Effector memory CD4-positive, alpha-beta T cell (primary cell): ENCODE data around the gene OR6C65.
"Not testable (repeated sequence)": the region's sequence is repeated elsewhere in the genome, so short reads cannot be mapped to it uniquely, and the experiment has no call there.

Experiments
- DNase-seq, 3 donors: peaks; one replicate each; pipeline ENCODE4 v3.0.0-alpha.2; 2020
- H3K27ac ChIP-seq: 2 replicates; pipeline ENCODE4 v1.7.0; 2013; ENCODE audit warnings: mild to moderate bottlenecking, low read length, moderate library complexity; ENCODE audit not compliant: insufficient read depth, poor library complexity, severe bottlenecking
- H3K27me3 ChIP-seq: replicated peaks from 2 replicates; pipeline ENCODE4 v1.7.0; 2013; ENCODE audit warnings: mild to moderate bottlenecking, low read length; ENCODE audit not compliant: insufficient read depth, control insufficient read depth, poor library complexity, severe bottlenecking
- H3K36me3 ChIP-seq: 2 replicates; pipeline ENCODE4 v1.7.0; 2013; ENCODE audit warnings: mild to moderate bottlenecking, low read length, moderate library complexity; ENCODE audit not compliant: control insufficient read depth, insufficient read depth
- H3K4me1 ChIP-seq: 2 replicates; pipeline ENCODE4 v1.7.0; 2013; ENCODE audit warnings: low read length, mild to moderate bottlenecking; ENCODE audit not compliant: control insufficient read depth, insufficient read depth, poor library complexity, severe bottlenecking
- H3K4me3 ChIP-seq: 2 replicates; pipeline ENCODE4 v1.7.0; 2013; ENCODE audit warnings: low read length, low read depth, mild to moderate bottlenecking; ENCODE audit not compliant: insufficient read depth, poor library complexity, severe bottlenecking
- H3K9me3 ChIP-seq: 2 replicates; pipeline ENCODE4 v1.7.0; 2013; ENCODE audit warnings: mild to moderate bottlenecking, low read length, moderate library complexity; ENCODE audit not compliant: control insufficient read depth
- total RNA-seq, 3 donors: gene quantifications; one replicate each; lab custom pipeline; 2026; lab: John Stamatoyannopoulos, UW

The OR6C65 gene
- total RNA-seq: 0 reads per million in 3 donors

DNA sequence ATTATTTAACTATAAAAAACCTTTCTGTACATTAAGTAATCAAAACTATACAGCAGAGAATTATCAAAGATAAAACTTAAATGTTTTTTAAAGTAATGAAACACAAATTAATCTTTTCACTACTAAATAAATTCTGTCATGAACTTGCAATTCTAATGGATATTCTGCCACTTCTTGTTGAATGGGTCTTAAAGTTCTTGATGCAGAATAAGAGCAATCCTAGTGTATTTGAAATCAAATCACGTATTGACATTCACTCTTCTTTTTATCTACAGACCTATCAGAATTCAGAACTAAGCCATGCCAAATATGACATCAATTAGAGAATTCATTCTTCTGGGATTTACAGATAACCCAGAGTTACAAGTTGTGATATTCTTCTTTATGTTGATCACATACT is at the start of gene OR6C65:
Gene OR6C65, plus strand, starts transcription at position 301 of the 400 bp plus-strand sequence. Its CDS starts 0 bp downstream, at position 301.
- no peaks in the 10 kb centered on the region for H3K36me3 ChIP-seq
- no peaks in the 10 kb centered on the region for H3K4me1 ChIP-seq
- peaks cover 3% of the 10 kb centered on the region for H3K27me3 ChIP-seq
- DNase-seq: no peak
- no peak within 1 kb of the TSS for H3K27ac ChIP-seq
- no peak within 1 kb of the TSS for H3K4me3 ChIP-seq
- no peaks in the 10 kb centered on the region for H3K9me3 ChIP-seq

DNA sequence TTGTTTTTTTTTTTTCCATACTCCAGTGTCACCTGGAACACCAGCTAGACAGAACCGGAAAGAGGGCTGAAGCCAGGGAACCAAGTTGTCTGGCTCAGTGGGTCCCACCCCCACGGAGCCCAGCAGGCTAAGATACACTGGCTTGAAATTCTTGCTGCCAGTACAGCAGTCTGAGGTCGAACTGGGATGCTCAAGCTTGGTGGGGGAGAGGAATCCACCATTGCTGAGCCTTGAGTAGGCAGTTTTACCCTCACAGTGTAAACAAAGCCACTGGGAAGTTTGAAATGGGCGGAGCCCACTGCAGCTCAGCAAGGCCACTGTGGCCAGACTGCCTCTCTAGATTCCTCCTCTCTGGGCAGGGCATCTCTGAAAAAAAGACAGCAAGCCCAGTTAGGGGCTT is 45.0 kb upstream of the OR6C65 start:
- not testable (repeated sequence) for H3K27me3 ChIP-seq

DNA sequence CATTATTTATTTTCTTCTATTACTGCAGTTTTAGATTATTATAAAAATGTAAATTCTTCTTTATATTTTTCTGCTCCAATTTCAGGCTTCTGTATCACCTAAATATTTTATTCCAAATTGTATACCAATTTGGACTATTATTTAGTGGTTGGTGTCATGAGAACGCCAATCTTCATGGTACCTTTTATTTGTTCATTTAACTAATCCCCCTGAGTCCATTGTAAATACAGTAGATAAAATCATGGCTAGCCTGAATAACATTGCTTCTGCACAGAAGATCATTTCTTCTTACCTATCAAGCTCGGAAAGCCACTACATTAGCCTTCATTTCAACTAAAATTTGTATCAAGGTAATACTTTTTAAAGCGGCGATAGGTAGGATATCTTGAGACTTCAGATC is 37.7 kb upstream of the OR6C65 start, which contains the start of gene OR6C75:
Gene OR6C75, plus strand, starts transcription at position 301 of the 400 bp plus-strand sequence. CDS start 2,136 bp downstream, outside the sequence.
- Histone ChIP-seq H3K9me3 (no peaks in the 10 kb centered on the region), H3K36me3 (no peaks in the 10 kb centered on the region), H3K27ac (no peak within 1 kb of the TSS), H3K4me3 (no peak within 1 kb of the TSS), H3K27me3 (no peaks in the 10 kb centered on the region), H3K4me1 (no peaks in the 10 kb centered on the region)
- DNase-seq: no peak

More for the DNA sequence above, 45.0 kb upstream of the OR6C65 start:
- not testable (repeated sequence) for H3K4me3 ChIP-seq, H3K9me3 ChIP-seq, H3K36me3 ChIP-seq, H3K4me1 ChIP-seq, DNase-seq, H3K27ac ChIP-seq

DNA sequence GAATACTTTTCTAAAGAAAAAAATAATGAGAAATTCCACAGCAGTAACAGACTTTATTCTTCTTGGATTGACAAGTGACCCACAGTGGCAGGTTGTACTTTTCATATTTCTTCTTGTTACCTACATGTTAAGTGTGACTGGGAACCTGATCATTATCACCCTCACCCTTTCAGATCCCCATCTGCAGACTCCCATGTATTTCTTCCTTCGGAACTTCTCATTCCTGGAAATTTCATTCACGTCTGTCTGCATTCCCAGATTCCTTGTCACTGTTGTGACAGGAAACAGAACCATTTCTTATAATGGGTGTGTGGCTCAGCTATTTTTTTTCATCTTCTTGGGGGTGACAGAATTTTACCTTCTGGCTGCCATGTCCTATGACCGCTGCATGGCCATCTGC is 35.2 kb upstream of the OR6C65 start:
- DNase-seq: no peak
- H3K9me3 ChIP-seq: no peaks in the 10 kb centered on the region
- H3K27me3 ChIP-seq: no peaks in the 10 kb centered on the region
- no peak overlapping the region for H3K27ac ChIP-seq
- H3K36me3 ChIP-seq: no peaks in the 10 kb centered on the region
- H3K4me1 ChIP-seq: no peaks in the 10 kb centered on the region
- no peak overlapping the region for H3K4me3 ChIP-seq

DNA sequence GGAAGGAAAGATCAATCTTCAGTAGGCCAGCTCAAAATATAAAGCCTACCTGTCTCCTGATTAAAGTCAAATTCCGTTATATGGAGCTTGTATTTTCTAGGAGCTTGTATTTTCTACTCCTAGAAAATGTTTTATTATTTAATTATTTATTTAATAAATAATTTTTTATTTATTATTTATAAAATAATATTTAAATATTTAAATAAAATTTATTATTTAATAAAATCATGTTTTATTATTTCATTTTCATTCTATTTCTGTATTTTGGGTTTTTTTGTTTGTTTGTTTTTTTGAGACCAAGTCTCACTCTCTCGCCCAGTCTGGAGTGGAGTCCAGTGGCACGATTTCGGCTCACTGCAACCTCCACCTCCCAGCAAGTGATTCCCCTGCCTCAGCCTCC is 27.8 kb upstream of the OR6C65 start:
- Histone ChIP-seq H3K9me3 (no peaks in the 10 kb centered on the region), H3K27ac (no peak overlapping the region), H3K4me3 (no peak overlapping the region), H3K27me3 (no peaks in the 10 kb centered on the region), H3K4me1 (no peaks in the 10 kb centered on the region), H3K36me3 (no peaks in the 10 kb centered on the region)
- no peak for DNase-seq

DNA sequence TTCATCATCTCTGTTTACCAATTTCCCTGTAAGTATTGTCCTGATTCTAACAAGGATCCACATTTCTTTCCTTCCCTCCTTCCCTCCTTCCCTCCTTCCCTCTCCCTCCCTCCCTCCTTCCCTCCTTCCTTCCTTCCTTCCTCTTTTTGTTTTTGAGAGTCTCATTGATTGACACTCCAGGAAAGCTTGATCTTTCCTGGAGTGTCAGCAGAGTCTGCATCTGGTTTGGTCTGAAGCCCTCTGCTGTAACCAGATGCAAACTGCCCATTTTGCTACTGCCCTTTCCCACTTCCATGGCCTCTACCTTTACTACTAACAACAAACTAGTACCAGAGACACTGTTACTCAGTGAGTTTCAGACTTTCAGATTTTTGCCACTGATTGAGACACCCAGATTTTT is 14.4 kb upstream of the OR6C65 start:
- peaks cover 3% of the 10 kb centered on the region for H3K27me3 ChIP-seq
- no peak overlapping the region for H3K4me3 ChIP-seq
- H3K9me3 ChIP-seq: no peaks in the 10 kb centered on the region
- H3K27ac ChIP-seq: no peak overlapping the region
- no peaks in the 10 kb centered on the region for H3K36me3 ChIP-seq
- H3K4me1 ChIP-seq: no peaks in the 10 kb centered on the region
- no peak for DNase-seq

DNA sequence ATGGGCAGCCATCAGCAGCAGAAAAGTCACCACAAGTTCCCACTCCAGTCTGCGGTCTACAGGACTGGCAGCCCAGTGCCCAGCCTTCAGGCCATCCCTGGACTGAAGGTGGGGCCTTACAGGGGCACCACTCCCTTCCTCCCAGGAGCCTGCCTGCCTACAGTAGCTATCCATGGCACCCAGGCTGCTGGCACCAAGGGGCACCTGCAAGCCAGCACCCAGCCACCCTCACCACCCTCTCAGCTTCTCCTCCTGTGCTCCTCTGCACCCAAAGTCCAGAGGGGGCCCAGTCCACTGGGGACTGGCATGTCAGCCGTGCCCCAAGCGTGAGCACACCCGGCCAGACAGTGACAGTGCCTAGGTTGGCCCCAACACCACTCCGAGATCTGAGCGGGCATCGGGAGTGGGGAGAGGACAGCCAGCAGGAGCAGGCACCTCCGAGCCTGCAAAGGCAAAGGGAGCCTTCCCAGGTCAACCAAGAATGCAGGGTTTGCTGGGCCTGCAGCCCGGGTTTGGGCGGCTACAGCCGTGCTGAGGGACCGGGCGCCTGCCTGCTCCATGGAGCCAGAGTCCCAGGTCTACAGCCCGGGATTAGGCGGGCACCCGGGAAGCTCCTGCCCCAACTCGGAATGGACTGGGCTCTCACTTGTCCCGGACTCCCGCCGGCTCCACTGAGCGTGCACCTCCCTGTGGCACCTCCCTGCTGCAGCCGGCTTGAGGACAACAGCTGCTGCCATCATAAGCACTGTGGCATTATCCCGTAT is 8.1 kb upstream of the OR6C65 start:
- H3K4me3 ChIP-seq: no peak overlapping the region
- H3K27ac ChIP-seq: no peak overlapping the region
- no peak for DNase-seq
- H3K4me1 ChIP-seq: no peaks in the 10 kb centered on the region
- H3K9me3 ChIP-seq: no peaks in the 10 kb centered on the region
- H3K36me3 ChIP-seq: no peaks in the 10 kb centered on the region
- peaks cover 3% of the 10 kb centered on the region for H3K27me3 ChIP-seq

DNA sequence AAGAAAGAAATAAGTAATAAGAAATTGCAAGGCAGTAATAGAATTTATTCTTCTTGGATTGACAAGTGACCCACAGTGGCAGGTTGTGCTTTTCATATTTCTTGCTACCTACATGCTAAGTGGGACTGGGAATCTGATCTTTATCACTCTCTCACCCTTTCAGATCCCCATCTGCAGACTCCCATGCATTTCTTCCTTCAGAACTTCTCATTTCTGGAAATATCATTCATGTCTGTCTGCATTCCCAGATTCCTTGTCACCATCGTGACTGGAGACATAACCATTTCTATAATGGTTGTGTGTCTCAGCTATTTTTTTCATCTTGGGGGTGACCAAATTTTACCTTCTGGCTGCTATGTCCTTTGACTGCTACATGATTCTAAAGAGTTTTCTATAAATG is 4.0 kb upstream of the OR6C65 start:
- Histone ChIP-seq H3K36me3 (no peaks in the 10 kb centered on the region), H3K9me3 (no peaks in the 10 kb centered on the region), H3K27ac (no peak overlapping the region), H3K4me3 (no peak overlapping the region), H3K4me1 (no peaks in the 10 kb centered on the region), H3K27me3 (peaks cover 3% of the 10 kb centered on the region)
- no peak for DNase-seq

DNA sequence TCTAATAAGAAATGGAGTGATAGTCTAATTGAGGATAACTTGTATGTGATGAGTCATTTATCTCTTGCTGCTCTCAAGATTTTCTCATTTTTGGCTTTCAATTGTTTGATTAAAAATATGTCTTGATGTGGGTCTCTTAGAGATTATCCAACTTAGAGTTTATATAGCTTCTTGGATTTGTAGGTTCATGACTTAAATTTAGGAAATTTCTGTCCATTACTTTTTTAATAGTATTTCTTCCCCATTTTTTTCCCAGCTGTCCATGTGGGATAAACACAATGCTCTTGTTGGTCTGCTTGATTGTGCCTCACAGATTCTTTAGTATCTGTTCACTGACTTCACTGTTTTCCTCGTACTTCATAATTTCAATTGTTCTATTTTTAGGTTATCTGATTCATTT is 7.5 kb downstream of the OR6C65 start:
- DNase-seq: no peak

DNA sequence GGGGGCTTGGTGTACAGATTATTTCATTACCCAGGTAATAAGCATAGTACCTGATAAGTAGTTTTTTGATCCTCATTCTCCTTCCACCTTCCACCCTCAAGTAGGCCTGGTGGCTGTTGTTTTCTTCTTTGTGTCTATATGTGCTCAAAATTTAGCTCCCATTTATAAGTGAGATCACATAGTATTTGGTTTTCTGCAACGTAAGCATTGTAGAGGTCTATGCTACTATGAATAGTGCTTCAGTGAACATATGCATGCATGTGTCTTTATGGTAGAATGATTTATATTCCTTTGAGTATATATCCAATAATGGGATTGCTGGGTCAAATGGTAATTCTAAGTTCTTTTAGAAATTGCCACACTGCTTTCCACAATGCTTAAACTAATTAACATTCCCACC is 8.8 kb downstream of the OR6C65 start:
- DNase-seq, H3K4me1 ChIP-seq, H3K36me3 ChIP-seq: not testable (repeated sequence)

More for the DNA sequence above, 7.5 kb downstream of the OR6C65 start:
- H3K9me3 ChIP-seq: no peaks in the 10 kb centered on the region
- H3K27me3 ChIP-seq: no peaks in the 10 kb centered on the region
- no peak overlapping the region for H3K4me3 ChIP-seq
- H3K36me3 ChIP-seq: no peaks in the 10 kb centered on the region
- no peaks in the 10 kb centered on the region for H3K4me1 ChIP-seq
- H3K27ac ChIP-seq: no peak overlapping the region

More for the DNA sequence above, 8.8 kb downstream of the OR6C65 start:
- H3K27me3 ChIP-seq, H3K4me3 ChIP-seq, H3K27ac ChIP-seq, H3K9me3 ChIP-seq: not testable (repeated sequence)
